Astrocyte of the cerebellum (primary cell): ENCODE results near the gene NRXN2.

Source experiments
- DNase-seq: peaks from one replicate; pipeline ENCODE4 v3.0.0-alpha.2; 2011; ENCODE audit warnings: low read depth
- H3K4me3 ChIP-seq: 2 replicates; pipeline ENCODE4 v1.5.1; 2011; ENCODE audit warnings: mild to moderate bottlenecking, low read depth, low read length, moderate library complexity
- CTCF ChIP-seq: IDR thresholded peaks from 2 replicates; pipeline ENCODE4 v1.5.1; 2012; ENCODE audit warnings: low read length, low read depth, moderate library complexity, mild to moderate bottlenecking; ENCODE audit errors: missing control alignments
- in situ Hi-C: cut with HindIII; loops from 2 replicates; pipeline ENCODE4 v1.10.0; 2017; ENCODE audit warnings: low sequenced_read_pairs

Gene NRXN2

GRCh38 chr11:64638018-64638665 is 84.9 kb downstream of the NRXN2 start:
- no peak for DNase-seq
- H3K4me3 ChIP-seq: no peak overlapping the region
- in situ Hi-C loops: loop anchor here (25.0 kb wide), 1 partner anchor 426 kb away; the partner anchor contains the start of gene FERMT3
- TF ChIP-seq CTCF: no peak

- TF ChIP-seq CTCF: no peak
Observed at GRCh38 chr11:64637334-64638017, 85.5 kb downstream of the NRXN2 start.

GRCh38 chr11:64633555-64634159 is 89.3 kb downstream of the NRXN2 start:
- no peak for DNase-seq
- H3K4me3 ChIP-seq: no peak overlapping the region
- TF ChIP-seq CTCF: no peak
- in situ Hi-C loops: loop anchor here (25.0 kb wide), 1 partner anchor 421 kb away; the partner anchor contains the start of gene FERMT3

More at GRCh38 chr11:64637334-64638017, 85.5 kb downstream of the NRXN2 start:
- no peak overlapping the region for H3K4me3 ChIP-seq
- no peak for DNase-seq
- in situ Hi-C loops: loop anchor here (25.0 kb wide), 1 partner anchor 425 kb away; the partner anchor contains the start of gene FERMT3

- DNase-seq: no peak
- in situ Hi-C loops: loop anchor here (25.0 kb wide), 1 partner anchor 420 kb away; the partner anchor contains the start of gene FERMT3
- no peak overlapping the region for H3K4me3 ChIP-seq
- no peak for TF ChIP-seq CTCF
Observed at GRCh38 chr11:64632654-64633053, 90.3 kb downstream of the NRXN2 start.

GRCh38 chr11:64632237-64632636 is 90.8 kb downstream of the NRXN2 start:
- in situ Hi-C loops: loop anchor here (25.0 kb wide), 1 partner anchor 420 kb away; the partner anchor contains the start of gene FERMT3
- TF ChIP-seq CTCF: no peak

GRCh38 chr11:64631675-64632074 is 91.3 kb downstream of the NRXN2 start:
- no peak for DNase-seq
- TF ChIP-seq CTCF: no peak
- in situ Hi-C loops: loop anchor here (25.0 kb wide), 1 partner anchor 419 kb away; the partner anchor contains the start of gene FERMT3
- no peak overlapping the region for H3K4me3 ChIP-seq

More at GRCh38 chr11:64632237-64632636, 90.8 kb downstream of the NRXN2 start:
- no peak overlapping the region for H3K4me3 ChIP-seq
- DNase-seq: no peak
